Endothelial cell of hepatic sinusoid (primary cell): ENCODE data around the gene CYP27C1.
"Not testable (repeated sequence)": the region's sequence is repeated elsewhere in the genome, so short reads cannot be mapped to it uniquely, and the experiment has no call there.

Source experiments
- in situ Hi-C: cut with HindIII; loops from 2 replicates; pipeline ENCODE4 v1.10.0; 2017; ENCODE audit warnings: low sequenced_read_pairs

CYP27C1 gene

DNA sequence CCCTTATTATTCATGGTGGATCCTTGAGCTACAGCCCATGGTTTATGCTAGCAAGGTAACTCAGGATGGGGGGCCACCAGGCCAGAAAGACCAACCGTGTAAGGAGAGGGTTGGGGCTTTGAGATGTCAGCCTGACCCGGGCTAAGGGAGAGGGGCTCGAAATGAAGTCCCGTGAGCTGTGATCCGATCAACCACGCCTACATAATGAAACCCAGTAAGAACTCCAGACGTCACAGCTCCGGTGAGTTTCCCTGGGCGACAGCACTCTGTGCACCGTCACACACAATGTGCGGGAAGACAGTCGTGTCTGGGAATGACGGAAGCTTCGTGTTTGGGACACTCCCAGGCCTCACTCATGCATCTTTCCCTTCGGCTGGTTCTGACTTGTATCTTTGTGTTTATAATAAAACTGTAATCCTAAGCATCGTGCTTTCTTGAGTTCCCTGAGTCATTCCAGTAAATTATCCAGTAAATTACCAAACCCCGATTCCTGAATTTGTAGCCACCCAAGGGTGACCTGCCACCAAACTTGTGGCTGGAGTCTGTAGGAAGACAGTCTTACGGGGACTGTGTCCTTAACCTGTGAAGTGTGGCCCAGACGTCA is 44.2 kb downstream of the CYP27C1 start:
- in situ Hi-C loops, result loop anchor here (5.0 to 25.0 kb wide), 2 partner anchors 79 to 286 kb away; no protein-coding TSS in a partner anchor

DNA sequence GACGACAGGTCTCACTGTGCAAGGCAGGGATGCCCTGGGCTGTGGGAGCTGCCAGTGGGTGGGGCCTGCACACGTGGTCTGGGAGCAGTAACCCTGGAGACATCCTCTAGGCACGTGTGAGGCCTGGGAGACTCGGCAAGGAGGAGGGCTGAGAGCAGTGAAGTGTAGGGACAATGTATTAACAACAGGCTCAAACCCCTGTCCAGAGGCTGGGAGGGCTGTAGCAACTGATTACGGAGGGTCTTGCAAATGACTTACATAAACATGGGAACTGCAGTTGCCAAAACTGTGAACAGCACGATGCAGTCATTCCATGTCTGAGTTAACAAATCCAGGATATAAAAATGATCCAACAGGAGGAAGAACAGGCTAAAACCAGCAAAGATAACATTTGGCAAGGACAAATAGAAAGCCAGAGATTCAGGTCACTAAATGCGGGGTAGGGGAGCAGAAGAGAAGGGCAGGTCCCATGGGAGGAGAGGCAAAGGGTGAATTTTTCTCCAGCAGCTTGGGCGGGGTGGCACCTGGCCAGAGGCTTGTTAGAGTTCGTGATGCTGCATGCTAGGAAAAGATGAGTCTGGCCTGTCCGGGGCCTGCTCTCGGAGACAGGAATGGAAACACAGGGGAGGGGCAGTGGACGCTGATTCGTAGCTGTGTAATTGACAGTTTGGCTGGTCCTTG is 44.9 kb downstream of the CYP27C1 start:
- in situ Hi-C loops, result loop anchor here (5.0 to 25.0 kb wide), 2 partner anchors 78 to 287 kb away; no protein-coding TSS in a partner anchor

DNA sequence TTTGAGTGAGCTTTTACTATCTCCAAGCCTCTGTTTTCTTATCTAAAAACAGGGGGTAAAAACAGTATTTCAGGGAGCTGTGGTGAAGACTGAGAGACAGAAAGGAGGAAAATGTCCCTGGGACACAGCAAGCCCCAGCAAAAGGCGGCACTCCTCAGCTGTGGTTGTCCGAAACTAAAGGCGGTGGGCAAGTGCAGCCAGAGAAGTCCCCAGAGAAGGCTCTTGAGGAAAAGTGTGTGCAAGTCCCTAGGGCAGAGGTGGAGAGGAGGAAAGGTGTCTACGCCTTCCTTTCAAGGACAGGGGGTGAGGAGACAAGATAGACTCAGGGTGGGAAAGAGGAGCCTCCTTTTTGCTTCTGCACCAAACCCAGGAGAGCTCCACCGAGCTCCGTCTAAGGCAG is 45.5 kb downstream of the CYP27C1 start:
- in situ Hi-C loops, result loop anchor here (5.0 to 25.0 kb wide), 2 partner anchors 77 to 288 kb away; no protein-coding TSS in a partner anchor

DNA sequence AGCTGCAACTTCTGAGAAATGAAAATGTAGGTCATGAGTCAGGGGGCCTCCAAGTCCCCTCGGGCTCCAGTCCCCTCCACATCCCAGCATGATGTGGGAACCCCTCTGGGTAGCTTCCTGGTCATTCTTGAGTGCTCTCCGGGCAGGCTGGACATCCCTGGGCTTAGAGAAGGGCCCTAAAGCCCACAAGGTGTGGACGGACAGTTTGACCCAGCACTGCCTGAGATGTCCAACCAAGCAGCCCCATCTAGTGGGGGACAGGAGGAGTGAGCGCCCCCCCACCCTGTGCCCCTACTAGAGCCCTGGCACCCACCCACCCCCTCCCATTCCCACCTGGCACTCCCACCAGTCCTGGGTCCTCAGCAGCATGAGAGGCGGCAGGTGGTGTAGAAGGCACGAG is 46.0 kb downstream of the CYP27C1 start:
- in situ Hi-C loops, result no loop called here

DNA sequence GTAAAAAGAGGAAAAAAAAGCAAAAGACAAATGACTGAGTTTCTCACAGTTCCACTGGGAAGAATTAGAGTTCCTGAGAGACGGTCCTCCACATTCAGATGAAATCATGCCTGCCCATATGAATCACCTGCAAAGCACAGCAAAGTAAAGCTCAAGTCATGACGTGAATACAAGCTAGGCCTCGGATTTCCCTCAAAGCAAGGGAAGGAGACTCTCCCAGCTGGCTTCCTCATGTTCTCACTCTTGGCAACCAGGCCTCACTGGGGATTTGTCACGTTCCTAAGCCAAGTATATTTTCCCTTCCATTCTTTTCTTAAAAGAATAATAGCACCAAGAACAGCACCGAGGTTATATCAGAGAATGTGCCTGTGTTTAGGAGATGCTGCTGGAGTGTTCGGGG is 47.0 kb downstream of the CYP27C1 start:
- in situ Hi-C loops, result no loop called here

DNA sequence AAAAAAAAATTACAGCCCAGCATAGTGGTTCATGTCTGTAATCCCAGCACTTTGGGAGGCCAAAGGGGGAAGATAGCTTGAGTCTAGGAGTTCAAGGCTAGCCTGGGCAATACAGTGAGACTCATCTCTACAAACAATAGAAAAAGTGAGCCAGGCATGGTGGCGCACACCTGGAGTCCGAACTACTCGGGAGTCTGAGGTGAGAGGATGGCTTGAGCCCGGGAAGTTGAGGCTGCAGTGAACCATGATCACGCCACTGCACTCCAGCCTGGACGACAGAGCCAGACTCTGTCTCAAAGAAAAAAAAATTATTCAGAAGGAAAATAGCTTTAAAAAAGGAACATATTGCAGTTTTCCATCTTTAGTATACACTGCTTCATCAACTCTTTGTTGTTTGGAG is 47.8 kb downstream of the CYP27C1 start:
- in situ Hi-C loops, result no loop called here

DNA sequence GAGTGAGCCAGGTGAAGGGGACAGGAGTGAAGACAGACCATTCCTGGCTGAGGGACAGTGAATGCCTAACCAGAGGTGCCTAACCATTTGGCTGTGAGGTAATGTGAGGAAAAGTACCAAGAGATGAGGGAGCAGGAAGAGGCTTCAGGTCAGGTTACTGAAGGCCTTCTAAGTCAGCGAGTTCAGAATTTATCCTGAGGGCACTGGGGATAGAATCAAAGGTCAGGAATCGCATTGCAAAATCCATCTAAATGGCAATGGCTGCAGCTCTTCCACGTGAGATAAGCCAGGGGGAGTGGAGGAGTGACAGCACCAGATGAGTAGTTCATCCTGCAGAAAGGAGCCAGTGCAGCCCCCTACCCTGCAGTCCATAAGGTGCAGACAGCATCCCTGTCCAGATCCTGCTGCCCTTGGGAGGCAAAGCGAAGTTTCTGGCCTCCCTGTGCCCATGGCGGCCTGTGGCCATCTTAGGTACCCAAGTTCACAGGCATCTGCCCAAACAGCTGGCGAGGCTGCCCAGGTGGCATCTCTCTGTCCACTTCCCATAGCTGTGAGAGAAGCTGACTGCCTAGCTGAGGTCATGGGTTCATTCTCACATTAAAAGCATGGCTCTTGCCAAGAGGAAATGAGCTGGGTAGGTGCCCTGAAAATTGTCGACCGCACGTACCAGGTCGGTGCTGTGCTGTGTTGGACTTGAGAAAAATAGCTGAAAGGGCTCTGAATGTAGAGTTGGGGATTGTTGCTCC is 49.5 kb downstream of the CYP27C1 start:
- in situ Hi-C loops, result no loop called here

DNA sequence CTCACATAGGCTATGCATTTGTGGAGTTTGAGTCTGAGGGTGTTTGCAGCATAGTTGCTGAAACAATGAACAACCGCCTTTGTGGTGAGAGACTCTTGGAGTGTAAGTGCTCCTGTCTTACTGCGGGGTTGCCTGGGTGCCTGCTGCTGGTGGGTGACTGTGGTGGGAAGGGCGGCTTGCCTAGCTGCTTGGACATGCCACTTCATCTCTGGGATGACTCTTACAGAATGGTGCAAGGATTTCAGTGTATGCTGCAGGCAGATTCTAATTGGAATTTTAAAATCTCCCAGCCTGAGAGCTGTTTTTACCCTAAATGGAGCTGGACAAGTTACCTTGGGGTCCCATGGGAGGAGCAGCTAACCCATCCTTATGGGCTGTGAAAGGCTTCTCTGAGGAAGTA is 50.1 kb downstream of the CYP27C1 start:
- in situ Hi-C loops, result no loop called here

DNA sequence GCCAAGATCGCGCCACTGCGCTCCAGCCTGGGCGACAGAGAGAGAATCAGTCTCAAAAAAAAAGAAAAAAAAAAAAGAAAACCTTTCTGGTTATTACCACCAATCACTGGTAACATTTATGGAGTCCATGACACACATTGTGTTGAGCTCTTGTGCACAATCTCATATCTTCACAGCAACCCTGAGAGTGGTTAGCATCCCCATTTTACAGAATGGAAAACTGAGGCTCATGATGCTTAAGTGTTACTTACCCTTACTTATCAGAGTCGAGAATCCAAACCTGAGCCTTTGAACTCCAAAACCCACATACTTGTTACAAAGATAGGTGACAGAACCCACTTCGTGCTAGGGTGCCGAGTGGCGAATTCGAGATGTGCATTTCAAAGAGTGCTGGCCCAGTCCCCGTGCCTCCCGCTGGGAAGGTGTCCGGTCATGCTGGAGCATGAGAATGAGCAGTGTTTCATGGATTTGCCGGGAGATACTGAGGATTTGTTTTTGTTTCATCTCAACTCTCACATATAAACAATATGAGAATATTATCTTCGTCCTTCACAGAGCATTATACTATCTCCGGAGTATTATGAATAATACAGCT is 50.9 kb downstream of the CYP27C1 start:
- in situ Hi-C loops, result no loop called here

DNA sequence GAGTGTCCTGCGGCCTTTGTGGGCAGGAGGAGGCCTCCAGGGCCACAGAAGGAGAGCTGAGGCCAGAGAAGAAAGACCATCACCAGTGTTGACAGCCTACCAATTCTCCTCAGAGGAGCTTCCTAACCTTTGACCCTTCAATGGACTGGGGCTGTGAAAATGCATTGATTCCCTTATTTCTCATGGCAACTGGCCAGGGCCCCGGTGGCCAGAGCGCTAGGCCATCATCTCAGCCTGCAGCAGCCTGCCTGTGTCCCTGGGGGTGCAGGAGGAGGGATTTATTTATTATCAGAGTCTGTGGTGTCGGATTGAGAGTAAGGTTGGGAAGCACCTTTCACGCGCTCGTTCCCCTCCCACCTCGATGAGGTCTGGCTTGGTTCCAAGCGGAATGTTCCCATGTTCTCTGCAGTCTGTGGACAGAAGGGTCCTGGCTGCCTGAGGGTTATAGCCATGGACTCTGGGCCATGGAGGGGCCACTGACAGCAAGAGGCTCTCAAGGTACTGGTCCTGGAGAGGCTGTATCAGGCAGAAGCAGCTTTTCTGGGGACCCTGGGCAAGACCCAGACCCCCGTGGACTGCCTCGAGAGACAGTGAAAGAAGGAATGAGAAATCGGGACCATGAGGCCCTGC is 53.8 kb downstream of the CYP27C1 start:
- in situ Hi-C loops, result no loop called here

DNA sequence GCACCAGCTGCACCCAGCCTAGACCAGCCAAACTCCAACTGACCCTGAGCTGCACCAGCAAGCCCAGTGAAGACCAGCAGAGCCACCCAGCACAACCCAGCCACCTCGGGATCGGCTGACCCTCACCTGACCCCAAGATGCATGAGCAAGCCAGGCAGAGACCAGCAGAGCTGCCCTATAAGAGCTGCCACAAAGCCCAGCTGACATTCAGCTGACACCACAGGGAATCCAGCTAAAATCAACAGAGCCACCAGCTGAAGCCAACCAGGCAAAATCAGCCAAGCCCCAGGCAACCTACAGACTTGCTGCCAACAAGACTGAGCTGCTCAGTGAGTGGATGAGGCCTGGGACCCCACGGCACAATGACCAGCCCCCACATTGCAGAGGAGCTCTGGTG is 54.6 kb downstream of the CYP27C1 start:
- in situ Hi-C loops, result no loop called here

DNA sequence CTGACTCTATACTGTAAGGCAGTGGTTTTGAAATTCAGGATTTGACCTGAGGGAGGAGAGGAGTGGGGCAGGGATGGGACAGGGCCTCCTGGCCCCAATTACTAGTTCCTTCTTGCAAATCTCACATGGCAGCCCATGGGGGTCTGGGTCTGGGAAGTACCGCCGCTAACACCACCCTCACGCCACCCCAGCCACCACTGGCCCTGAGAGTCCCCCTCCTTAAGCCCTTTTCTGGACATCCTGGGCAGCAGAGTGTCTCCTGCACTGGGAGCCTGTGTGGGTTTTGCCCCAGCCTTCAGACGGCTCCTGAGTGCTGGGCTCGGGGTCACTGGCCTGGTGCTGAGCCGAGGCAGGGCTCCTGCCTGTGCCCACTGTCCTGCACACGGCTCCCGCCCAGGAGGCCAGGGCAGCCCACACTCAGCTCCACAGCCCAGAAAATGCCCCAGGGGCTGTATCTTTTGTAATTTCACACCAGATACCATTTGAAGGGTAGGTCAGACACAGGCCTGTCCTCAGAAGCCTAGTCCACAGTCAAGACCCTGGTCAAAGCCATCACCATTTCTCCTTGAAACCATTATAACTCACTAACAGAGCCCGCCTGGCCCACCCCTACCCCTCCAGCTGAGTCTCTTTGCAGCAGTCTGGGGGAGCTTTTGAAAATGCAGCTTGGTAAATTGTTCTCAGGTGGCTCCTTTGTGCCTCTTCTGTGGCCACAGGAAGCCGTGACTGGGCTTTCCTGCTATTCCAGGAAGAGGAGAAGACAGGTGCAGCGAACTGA is 55.1 kb downstream of the CYP27C1 start:
- in situ Hi-C loops, result no loop called here

DNA sequence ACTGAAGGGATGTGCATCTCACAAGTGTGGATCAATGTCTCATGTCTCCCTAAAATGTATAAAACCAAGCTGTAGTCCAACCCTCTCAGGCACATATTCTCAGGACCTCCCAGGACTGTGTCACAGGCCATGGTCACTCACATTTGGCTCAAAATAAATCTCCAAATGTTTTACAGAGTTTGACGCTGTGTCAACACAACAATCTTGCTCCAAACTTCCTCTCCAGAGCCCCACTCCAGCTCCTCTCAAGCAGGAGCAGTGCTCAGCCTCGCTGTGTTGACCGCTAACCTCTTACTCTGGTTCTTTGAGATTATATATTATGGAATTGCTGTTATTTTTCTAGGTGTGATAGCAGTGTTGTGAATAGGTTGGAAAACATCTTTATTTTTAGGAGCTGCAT is 56.2 kb downstream of the CYP27C1 start:
- in situ Hi-C loops, result no loop called here

DNA sequence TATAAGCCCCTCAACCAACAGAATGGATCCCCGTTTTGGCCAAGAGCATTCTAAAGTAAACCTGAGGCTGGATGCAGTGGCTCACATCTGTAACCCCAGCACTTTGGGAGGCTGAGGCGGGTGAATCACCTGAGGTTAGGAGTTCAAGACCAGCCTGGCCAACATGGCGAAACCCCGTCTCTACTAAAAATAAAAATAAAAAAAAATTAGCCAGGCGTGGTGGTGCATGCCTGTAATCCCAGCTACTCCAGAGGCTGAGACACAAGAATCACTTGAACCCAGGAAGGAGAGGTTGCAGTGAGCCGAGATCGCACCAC is 57.1 kb downstream of the CYP27C1 start:
- in situ Hi-C loops, result not testable (repeated sequence)

DNA sequence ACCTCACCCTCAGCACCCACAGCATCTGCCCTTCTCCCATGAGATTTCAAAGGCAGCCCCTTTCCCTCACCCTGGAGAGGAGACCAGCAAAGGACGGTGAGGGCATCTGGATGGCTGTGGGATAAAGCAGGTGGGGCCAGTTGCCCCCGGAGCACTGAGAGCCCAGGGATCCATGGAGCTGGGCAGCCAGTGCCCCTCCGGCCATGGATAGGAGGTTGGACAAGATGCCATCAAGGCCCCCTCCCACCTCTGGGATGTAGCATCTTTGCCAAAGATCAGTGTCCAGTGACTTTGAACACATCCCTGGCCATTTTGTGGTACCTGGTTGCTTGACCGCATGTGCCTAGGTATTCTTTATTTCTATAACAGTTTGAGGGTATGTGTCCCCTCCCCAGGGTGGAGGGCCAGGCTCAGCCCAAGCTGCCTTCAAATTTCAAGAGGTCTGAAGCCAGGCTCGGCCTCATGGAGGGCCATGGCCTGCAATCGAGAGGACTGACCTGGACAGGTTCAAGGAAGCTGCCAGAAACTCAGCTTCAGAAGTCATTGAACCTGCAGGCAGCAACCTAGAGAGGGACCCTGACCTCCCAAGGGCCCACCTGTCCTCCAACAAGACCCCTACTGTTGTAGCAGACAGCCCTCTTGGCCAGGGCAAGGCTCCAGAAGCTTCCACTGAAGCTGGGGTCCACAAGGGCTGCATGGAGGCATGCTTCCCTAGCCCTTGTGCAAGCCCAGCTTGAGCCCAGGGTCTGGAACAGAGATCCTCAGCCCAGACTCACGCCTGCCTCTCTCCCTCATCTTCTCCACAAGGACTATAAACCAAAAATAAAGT is 57.6 kb downstream of the CYP27C1 start:
- in situ Hi-C loops, result no loop called here

DNA sequence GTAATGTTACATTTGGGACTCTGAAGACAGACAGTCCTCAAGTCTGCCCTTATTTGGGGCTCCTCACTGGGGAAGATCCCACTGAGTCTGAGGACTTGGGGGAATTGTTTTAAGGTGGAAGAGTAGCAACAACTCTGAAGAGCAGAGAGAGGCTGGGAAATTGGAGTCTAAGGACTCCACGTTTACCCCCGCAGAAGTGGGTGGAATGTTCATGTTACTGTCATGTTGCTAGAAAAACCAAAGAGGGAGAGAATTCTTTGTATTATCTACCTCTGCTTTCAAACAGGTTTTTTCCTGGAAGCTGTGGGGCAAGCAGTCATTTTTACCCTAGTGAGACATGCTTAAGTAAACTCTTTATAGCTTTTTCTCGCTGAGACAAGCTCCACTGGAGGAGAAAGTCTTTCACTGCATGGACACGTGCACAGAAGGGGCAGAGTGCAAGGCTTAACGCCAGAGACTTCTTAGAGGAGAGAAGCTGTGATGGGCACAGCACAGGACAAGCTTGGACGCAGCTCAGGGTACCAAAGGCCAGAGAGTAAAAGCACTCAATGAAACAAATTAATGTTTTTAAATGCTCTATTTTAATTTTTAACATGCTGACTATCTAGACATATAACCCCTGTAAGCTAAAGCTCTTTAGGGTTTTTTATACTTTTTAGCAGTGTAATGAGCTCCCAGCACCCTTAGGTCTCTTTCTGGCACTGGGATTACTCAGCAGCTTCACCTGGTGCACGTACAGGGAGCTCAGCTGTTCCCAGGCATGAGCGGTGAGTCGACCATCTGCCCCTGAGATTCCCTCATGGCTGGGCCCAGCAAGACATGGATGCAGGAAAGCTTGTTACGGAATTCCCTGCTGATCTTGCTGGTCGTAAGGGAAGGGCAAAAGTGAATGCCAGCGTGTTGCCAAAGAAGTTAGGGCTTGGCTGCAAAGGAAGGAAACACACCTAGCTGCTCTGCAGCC is 58.6 kb downstream of the CYP27C1 start:
- in situ Hi-C loops, result no loop called here

DNA sequence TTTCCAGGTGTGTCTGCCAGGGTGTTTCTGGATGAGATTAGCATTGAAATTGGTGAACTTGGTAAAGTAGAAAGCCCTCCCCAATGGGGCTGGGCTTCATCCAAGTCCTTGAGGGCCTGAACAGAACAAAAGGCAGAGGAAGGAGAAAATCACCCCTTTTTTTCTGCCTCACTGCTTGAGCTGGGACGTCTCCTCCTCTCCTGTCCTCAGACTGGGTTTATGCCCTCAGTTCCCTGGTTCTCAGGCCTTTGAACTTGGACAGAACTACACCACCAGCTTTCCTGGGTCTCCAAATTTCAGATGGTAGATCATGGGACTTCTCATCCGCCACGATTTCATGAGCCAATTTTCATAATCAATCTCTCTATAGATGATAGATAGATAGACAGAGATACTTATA is 59.4 kb downstream of the CYP27C1 start:
- in situ Hi-C loops, result no loop called here

DNA sequence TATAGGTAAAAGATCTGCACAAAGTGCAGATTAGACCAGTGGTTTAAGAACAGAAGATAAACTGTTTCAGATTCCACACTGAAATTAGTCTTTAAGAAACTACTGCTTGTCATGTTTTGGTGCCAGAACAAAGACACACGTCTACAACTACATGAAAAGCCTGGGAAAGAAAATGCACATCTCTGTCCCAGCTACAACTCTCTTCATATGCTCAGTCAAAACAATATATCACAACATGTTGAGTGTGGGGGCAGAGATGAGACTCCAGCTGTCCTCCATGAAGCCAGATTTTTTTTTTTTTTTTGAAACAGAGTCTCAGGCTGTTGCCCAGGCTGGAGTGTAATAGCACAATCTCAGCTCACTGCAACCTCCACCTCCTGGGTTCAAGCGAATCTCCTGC is 60.6 kb downstream of the CYP27C1 start:
- in situ Hi-C loops, result loop anchor here (10.0 kb wide), 1 partner anchor 145 kb away; no protein-coding TSS in a partner anchor
